Gastroesophageal sphincter (tissue), 2 donors: Measurements from ENCODE around the gene TUBB6.

Experiments used
- POLR2A ChIP-seq, 2 donors: fragments of 450-650 bp; IDR thresholded peaks; one replicate each; pipeline ENCODE4 v1.6.1; 2017; ENCODE audit warnings: antibody characterized with exemption in 2 of 2, mild to moderate bottlenecking in 2 of 2, moderate library complexity in 1 of 2
- POLR2AphosphoS5 ChIP-seq: sonication (generic); formaldehyde crosslinking; IDR thresholded peaks from one replicate; pipeline ENCODE4 v1.6.1; 2017; ENCODE audit warnings: antibody characterized with exemption

DNA sequence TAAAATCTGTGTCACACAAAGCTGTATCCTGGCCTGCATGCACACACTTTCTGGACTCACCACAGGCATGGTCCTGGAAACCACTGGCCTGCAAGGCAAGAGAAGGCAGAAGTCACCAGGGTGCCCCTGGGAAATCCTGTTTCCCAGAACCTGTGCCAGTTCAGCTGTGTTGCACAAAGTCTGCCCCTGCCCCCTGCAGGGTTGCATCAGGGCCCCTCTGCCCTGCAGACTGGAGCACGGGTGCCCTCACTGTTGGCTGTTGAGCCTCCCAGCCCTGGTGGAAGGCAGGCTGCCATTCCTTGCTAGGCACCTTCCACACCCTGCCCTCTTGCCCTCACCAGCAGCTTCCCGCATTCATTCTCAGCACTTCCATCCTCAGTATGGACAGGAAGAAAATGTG, 18.0 kb upstream of the TUBB6 start:
- TF ChIP-seq POLR2AphosphoS5 (no peak), POLR2A (IDR thresholded peaks at IDR 0.05) (no peak)
